22Rv1 (cell line): ENCODE data around the gene IVNS1ABP.
"Not testable (repeated sequence)": the region's sequence is repeated elsewhere in the genome, so short reads cannot be mapped to it uniquely, and the experiment has no call there.

Experiments used
- H3K27ac ChIP-seq: fragments of 450-650 bp; 2 replicates; pipeline ENCODE4 v1.5.1; 2017
- CTCF ChIP-seq: fragments of 450-650 bp; IDR thresholded peaks from 2 replicates; pipeline ENCODE4 v1.5.1; 2017; ENCODE audit warnings: mild to moderate bottlenecking
- ZFX ChIP-seq: fragments of 450-650 bp; IDR thresholded peaks from 2 replicates; pipeline ENCODE4 v1.6.1; 2017; ENCODE audit warnings: antibody characterized with exemption, borderline replicate concordance

Gene IVNS1ABP

GRCh38 chr1:185317034-185317885 lies at the start of gene IVNS1ABP:
Gene IVNS1ABP, minus strand, starts transcription at chr1:185317243. Its CDS starts 7,750 bp downstream, at chr1:185309493.
- H3K27ac ChIP-seq: peak within 1 kb of the TSS; percentile 89
- TF ChIP-seq ZFX (no peak), CTCF (peak; percentile 20; the same call in 1 of the 2 replicates)

- no peak overlapping the region for H3K27ac ChIP-seq
- TF ChIP-seq ZFX (no peak), CTCF (no peak)
These were observed 48.9 kb upstream of the IVNS1ABP start for GRCh38 chr1:185365951-185366350.

GRCh38 chr1:185364528-185364927 lies 47.5 kb upstream of the IVNS1ABP start:
- H3K27ac ChIP-seq: not testable (repeated sequence)

- TF ChIP-seq CTCF (no peak), ZFX (no peak)
- no peak overlapping the region for H3K27ac ChIP-seq
These were observed 46.2 kb upstream of the IVNS1ABP start for GRCh38 chr1:185363205-185363604.

- H3K27ac ChIP-seq: no peak overlapping the region
- TF ChIP-seq ZFX (no peak), CTCF (no peak)
These were observed 43.7 kb upstream of the IVNS1ABP start for GRCh38 chr1:185360714-185361113.

- TF ChIP-seq ZFX (no peak), CTCF (no peak)
- H3K27ac ChIP-seq: no peak overlapping the region
These were observed 41.9 kb upstream of the IVNS1ABP start for GRCh38 chr1:185358957-185359356.

GRCh38 chr1:185355947-185356346 lies 38.9 kb upstream of the IVNS1ABP start:
- TF ChIP-seq ZFX (no peak), CTCF (no peak)
- no peak overlapping the region for H3K27ac ChIP-seq
